GM12801 (cell line): Measurements from ENCODE around the gene ARHGEF17.

ENCODE experiments used
- TF ChIP-seq, protein P1 (sequence below): IDR thresholded peaks from one replicate; pipeline ENCODE4 v1.5.1; 2011; ENCODE audit warnings: control low read depth; ENCODE audit not compliant: insufficient read length; ENCODE audit errors: extremely low read depth

The ARHGEF17 gene

DNA sequence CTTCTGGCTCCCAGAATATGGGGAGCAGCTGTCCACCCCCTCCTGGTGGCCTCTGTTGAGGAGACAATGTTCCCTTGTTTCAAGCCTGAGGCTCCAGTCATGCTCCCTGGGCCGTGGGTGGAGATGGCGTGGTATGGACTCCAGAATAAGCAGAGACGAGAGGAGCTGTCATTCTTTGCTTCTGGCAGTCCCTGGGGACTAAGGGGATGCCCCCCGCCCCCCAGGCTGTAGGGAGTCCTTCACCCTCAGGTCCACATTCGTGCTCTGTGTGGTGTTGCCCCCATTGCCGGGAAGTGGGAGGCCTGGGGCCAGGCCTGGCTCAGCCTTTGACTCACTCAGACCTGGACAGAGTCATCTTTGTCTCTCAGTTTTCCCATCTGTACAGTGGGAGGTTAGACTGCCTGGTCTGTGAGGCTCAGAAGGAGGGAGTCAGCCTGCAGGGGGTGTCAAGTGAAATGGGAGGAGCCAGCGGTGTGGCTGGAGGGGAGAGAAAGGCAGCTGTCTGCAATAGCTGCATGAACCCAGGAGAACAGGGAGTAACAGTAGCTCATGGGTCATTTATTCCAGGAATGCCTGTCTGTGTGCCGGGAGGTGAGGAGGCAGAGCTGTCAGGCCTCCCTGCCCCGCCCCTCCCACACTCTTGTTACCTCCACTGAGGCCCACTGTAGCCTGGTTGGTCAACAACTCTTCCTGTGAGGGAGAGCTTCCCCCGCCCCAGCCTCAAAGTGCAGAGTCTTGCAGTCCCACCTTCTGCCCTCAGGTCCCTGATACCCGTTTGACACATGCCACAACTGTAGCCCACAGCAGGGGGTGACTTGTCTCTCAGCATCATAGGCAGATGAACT, 6.3 kb downstream of the ARHGEF17 start:
- TF ChIP-seq, protein P1, sequence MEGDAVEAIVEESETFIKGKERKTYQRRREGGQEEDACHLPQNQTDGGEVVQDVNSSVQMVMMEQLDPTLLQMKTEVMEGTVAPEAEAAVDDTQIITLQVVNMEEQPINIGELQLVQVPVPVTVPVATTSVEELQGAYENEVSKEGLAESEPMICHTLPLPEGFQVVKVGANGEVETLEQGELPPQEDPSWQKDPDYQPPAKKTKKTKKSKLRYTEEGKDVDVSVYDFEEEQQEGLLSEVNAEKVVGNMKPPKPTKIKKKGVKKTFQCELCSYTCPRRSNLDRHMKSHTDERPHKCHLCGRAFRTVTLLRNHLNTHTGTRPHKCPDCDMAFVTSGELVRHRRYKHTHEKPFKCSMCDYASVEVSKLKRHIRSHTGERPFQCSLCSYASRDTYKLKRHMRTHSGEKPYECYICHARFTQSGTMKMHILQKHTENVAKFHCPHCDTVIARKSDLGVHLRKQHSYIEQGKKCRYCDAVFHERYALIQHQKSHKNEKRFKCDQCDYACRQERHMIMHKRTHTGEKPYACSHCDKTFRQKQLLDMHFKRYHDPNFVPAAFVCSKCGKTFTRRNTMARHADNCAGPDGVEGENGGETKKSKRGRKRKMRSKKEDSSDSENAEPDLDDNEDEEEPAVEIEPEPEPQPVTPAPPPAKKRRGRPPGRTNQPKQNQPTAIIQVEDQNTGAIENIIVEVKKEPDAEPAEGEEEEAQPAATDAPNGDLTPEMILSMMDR, result no peak

DNA sequence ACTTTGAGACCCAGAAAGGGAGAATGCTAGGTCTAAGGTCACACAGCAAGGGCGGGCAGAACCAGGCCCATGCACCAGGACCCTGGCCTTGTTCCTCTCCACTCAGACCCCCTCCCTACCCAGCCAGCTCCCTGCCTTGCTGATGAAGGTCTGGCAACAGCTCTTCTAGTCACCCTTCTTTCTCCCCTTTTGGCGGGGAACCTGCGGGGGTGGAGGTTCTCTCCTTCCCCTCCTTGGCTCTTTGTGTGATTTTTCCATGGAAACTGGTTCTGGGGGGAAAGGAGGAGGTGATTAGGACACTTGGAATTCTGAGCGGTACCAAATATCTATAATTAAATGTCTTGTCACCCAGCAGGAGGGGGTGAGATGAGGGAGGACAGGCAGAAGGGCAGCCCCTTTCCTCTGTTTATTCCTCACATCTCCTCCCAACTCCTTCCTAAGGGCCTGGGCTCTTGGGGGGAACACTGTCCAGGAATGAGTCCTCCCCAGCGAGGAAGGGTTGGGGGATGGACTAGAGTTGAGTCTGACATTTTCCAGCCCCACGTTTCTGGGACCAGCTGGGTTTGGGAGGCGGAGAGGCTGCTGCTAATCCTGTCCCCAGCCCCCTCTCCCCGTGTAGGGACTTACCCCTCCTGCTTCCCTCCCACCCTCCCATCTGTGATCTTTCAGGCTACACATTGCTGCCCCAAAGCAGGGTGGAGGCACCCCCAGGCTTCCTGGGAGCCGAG, 7.4 kb downstream of the ARHGEF17 start:
- TF ChIP-seq, protein P1, result no peak

DNA sequence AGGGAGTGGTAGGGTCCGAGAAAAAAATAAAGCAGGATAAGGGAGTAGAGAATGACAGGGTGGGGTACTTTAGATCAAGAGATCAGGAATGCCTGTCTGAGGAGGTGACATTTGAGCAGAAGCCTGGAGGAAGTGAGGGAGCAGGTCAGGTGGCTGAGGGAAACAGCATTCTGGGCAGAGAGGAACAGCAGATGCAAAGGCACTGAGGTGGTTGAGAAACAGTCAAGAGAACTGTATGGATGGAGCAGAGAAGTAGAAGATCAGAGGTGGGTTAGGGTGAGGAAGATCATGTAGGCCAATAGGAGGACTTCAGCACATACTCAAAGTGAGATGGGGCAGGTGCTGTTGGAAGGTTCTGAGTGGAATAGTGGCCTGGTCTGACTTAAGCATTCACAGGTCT, 8.3 kb downstream of the ARHGEF17 start:
- TF ChIP-seq, protein P1, result no peak

DNA sequence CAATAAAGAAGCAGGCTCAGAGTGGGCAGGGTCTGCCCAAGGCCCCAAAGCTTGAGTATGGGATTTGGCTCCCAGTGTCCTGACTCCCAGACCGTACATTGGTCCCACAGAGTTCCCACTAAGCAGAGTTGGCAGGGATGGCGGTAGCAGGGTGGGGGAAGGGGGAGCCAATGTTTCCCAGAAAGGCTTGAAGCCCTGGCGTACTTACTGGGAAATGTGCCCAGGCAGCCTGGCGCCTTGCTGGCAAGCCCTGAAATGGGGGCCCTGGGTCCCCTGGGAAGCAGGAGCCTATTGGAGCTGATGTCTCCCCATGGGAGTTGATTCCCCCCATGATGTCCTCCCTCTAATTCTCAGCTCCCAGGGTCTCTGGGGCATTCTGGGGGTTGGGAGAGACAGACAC, 9.3 kb downstream of the ARHGEF17 start:
- TF ChIP-seq, protein P1, result no peak

DNA sequence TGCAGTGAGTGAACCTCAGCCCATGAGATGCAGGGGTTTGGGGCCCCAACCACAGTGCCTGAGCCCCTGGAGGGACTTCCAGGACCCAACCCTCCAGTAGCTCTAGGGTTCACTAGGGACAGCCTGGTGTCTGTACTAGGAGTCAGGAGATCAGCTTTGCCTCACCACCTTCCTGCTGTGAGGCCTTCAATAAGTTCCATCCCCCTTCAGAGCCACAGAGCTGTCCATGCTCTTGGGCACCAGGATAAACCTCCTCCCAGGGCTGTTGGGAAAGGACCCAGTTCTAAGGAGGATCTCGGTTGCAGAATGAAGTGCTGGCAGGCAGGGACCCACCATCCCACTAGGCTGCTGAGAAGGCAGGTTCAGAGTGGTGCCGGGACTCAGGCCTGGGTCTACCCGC, 9.7 kb downstream of the ARHGEF17 start:
- TF ChIP-seq, protein P1, result no peak

DNA sequence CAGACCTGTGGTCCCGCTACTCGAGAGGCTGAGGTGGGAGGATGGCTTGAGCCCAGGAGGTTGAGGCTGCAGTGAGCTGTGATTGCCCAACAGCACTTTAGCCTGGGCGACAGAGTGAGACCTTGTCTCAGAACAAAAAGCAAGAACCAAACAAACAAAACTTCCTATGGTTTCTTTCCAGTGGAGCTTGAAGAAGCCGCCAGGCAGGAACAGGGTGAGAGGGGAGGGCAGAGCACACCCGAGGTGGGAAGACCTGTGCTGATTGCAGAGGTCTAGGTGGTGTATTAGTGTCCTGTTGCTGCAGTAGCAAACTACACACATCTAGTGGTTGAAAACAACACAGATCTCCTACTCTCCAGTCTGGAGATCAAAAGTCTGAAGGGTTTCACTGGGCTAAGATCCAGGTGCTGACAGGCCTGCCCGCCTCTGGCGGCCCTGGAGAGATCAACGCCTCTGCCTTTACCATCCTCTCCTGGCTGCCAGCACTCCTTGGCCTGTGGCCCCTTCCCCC, 10.5 kb downstream of the ARHGEF17 start:
- TF ChIP-seq, protein P1, result no peak

DNA sequence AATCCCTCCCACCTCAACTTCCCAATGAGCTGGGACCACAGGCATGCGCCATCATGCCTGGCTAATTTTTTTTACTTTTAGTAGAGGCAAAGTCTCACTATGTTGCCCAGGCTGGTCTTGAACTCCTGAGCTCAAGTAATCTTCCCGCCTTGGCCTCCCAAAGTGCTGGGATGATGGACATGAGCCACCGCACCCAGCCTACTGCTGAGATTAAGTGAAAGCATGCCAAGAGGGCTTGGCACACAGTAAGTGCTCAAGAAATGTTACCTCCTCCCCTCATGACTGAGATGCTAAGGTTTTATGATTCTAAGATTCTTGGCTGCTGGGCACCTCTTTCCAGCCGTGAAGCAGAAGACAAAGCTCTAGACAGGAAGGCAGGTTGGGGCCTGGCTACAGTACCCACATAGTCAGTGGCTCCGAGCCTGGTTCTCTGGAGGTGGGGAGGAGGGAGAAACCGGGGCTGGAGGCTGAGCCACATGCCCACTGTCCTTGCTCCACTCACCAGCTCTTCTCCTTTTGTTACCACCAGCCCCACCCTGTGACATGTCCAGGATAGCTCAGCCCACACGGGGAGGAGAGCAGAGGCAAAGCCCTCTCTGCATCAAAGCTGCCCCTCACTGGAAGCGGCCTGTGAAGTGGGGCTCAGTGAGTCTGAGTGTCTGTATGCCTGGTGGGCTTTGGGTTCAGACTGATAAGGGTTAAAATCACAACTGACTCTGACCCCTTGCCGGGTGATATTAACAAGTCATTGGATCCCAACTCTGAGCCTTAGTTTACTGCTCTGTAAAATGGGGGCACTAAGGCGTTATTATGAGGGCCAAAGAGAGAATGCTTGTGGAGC, 12.9 kb downstream of the ARHGEF17 start:
- TF ChIP-seq, protein P1, result no peak
